Measurements from ENCODE around the gene ZNF532. TPM values are rescaled to one million over a fixed set of nuclear protein-coding genes. Genes with fewer than 3 reads are reported as not detected.

ZNF532 gene
- total RNA-seq, 2 donors from 2014 or later, result 5.6 to 14.8 TPM

GRCh38 chr18:58989184-58989759 lies 124.6 kb downstream of the ZNF532 start:
- H3K36me3 ChIP-seq, result no peaks in the 10 kb centered on the region
- intact Hi-C loops (cut with DNase I), result no loop called here

DNA sequence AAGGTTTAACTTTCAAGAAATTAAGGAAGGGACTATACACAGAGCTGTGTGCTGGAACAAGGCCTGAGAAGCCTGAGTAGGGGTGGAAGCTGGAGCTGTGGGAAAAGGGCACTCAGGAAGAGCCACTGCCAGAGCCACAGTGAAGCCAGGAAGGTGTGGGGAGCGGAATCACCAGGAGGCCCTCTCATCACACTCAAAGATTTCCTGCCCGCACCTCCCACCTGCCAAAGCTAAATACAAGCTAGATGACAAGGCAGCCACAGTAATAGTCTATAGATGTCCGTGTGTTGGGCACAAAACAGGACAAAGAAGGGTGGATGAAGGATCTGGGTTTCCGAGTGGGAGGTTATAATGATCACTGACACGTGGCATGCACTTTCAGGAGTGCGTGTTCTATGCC lies 126.0 kb downstream of the ZNF532 start:
- Histone ChIP-seq H3K27ac (no peak overlapping the region), H3K4me1 (no peaks in the 10 kb centered on the region), H3K4me3 (no peak overlapping the region), H3K9me3 (no peaks in the 10 kb centered on the region), H3K27me3 (no peaks in the 10 kb centered on the region), H3K9ac (ENCODE audit: low read depth in 2 of 2, low read length in 2 of 2) (no peak overlapping the region), H3K36me3 (no peaks in the 10 kb centered on the region)
- intact Hi-C loops (cut with DNase I), result no loop called here
- DNase-seq, result no peak
- no peak for TF ChIP-seq CTCF (IDR thresholded peaks at IDR 0.05)

More at GRCh38 chr18:58989184-58989759, 124.6 kb downstream of the ZNF532 start:
- H3K9me3 ChIP-seq, result no peaks in the 10 kb centered on the region
- no peaks in the 10 kb centered on the region for H3K4me1 ChIP-seq
- DNase-seq, result no peak
- no peak overlapping the region for H3K4me3 ChIP-seq
- TF ChIP-seq CTCF (IDR thresholded peaks at IDR 0.05), result no peak
- no peak overlapping the region for H3K27ac ChIP-seq
- H3K9ac ChIP-seq (ENCODE audit: low read depth in 2 of 2, low read length in 2 of 2), result no peak overlapping the region
- H3K27me3 ChIP-seq, result no peaks in the 10 kb centered on the region

DNA sequence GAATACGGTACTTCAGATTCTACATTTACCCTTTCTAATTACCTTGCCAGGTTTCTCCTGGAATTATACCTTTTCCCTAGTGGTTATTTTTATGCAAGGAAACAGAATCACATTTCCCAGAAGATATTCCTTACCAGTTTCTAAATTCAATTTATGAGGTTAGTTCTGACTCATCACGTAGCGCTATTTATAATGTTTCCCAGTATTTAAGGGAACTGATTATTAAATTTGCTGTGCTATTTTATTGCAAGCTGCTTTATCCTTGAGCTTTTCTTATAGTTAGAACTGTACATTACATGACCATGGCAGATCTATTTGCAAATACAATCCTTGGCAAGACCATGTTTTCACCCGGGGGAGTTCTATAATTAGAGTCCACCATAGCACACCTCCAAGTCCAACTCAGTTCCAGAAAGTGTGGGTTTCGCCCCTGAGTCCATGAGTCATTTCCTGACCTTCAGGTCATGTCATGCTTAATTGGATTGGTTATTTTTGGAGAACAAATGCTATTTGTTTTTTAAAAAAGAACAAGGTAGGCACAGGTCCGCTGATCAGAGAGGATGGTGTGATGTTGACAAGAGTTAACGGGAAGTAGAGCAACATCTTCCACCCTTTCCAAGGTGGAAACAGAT lies 126.6 kb downstream of the ZNF532 start:
- Histone ChIP-seq H3K4me3 (no peak overlapping the region), H3K4me1 (no peaks in the 10 kb centered on the region), H3K36me3 (no peaks in the 10 kb centered on the region), H3K27me3 (no peaks in the 10 kb centered on the region), H3K9ac (ENCODE audit: low read depth in 2 of 2, low read length in 2 of 2) (no peak overlapping the region), H3K9me3 (no peaks in the 10 kb centered on the region), H3K27ac (no peak overlapping the region)
- intact Hi-C loops (cut with DNase I), result no loop called here
- DNase-seq, result no peak
- no peak for TF ChIP-seq CTCF (IDR thresholded peaks at IDR 0.05)

DNA sequence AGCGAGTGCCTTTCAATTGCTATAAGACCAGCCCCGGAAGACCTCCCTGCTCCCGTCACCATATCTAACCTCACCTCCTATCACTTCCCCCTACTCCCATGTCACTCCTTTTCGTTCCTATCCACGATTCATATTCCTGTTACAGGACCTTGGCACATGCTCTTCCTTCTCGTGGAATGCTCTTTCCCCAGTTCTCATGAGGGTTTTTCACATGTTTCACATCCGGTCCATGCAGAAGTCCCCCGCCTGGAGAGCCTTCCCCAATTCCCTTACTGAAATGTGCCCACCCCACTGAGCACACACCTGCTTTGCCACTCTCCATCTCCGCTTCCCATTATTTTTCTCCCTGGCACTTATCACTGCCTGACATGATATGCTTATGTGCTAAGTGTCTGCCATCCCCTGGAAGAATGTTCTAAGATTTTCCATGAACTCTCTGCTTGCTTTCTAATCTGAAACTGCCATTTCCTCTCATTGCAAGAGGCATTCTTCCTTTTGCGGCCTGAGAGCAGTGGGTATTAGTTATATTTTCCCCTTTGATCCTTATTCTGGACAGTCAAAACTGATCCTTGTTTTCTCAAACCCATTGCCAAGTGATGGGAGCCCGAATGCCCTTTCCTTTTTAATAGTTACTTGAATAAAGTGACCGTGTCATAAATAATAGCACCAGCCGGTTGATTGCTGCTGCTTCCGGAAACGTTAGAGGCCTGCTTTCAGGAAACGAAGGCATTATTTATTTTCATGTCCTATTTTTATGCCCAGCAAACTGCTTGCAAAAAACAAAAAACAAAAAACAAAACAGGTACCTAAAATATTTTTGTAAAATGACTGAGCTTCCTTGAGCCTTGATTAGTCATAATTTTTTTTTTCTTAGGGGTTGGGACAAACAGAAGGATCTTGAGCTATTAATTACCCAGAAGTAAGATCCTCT lies 127.9 kb downstream of the ZNF532 start:
- Histone ChIP-seq H3K36me3 (no peaks in the 10 kb centered on the region), H3K4me1 (no peaks in the 10 kb centered on the region), H3K9ac (ENCODE audit: low read depth in 2 of 2, low read length in 2 of 2) (no peak overlapping the region), H3K4me3 (no peak overlapping the region), H3K27me3 (no peaks in the 10 kb centered on the region), H3K9me3 (no peaks in the 10 kb centered on the region), H3K27ac (no peak overlapping the region)
- DNase-seq, result no peak
- no peak for TF ChIP-seq CTCF (IDR thresholded peaks at IDR 0.05)
- intact Hi-C loops (cut with DNase I), result no loop called here

GRCh38 chr18:58993260-58993659 lies 128.6 kb downstream of the ZNF532 start:
- DNase-seq, result no peak
- Histone ChIP-seq H3K4me1 (no peaks in the 10 kb centered on the region), H3K4me3 (no peak overlapping the region), H3K36me3 (no peaks in the 10 kb centered on the region), H3K27me3 (no peaks in the 10 kb centered on the region), H3K27ac (no peak overlapping the region), H3K9me3 (no peaks in the 10 kb centered on the region), H3K9ac (ENCODE audit: low read depth in 2 of 2, low read length in 2 of 2) (no peak overlapping the region)
- intact Hi-C loops (cut with DNase I), result no loop called here
- TF ChIP-seq CTCF (IDR thresholded peaks at IDR 0.05), result no peak
